Measurements from ENCODE around the gene PLXDC1.

PLXDC1 gene

DNA sequence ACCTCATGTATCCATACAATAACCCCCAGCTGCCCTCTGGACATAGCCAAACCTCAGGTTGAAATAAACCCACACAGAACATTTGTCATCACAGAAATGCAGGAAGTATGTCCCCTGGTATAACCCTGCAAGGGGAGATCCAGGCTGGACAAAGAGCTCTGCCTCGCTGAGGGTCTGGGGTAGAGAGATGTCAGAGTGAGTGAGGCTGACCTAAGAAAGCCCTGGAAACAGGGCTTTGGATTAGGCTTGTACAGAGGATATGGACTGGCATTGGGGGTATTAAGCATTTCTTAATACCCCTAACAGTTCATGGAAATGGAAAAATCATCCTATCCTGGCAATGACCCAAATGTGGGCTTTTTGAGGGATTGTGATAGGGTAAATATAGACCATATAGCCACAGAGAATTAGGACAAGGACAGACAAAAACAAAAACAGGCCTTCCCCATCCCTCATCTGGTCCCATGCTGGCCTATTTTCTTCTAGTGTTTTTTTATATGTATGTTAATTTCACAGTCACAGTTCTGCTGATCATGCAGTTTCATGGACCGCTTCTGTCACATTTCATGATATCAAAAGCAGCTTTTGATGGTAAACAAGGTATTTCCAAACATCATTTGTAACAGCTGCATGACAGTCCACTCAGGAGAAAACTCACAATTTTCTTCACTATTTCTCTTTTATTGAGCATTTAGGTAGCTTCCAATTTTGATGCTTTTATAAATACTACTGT, 26.1 kb downstream of the PLXDC1 start:
- TF ChIP-seq, protein P1, sequence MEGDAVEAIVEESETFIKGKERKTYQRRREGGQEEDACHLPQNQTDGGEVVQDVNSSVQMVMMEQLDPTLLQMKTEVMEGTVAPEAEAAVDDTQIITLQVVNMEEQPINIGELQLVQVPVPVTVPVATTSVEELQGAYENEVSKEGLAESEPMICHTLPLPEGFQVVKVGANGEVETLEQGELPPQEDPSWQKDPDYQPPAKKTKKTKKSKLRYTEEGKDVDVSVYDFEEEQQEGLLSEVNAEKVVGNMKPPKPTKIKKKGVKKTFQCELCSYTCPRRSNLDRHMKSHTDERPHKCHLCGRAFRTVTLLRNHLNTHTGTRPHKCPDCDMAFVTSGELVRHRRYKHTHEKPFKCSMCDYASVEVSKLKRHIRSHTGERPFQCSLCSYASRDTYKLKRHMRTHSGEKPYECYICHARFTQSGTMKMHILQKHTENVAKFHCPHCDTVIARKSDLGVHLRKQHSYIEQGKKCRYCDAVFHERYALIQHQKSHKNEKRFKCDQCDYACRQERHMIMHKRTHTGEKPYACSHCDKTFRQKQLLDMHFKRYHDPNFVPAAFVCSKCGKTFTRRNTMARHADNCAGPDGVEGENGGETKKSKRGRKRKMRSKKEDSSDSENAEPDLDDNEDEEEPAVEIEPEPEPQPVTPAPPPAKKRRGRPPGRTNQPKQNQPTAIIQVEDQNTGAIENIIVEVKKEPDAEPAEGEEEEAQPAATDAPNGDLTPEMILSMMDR (IDR thresholded peaks at IDR 0.05): no peak

DNA sequence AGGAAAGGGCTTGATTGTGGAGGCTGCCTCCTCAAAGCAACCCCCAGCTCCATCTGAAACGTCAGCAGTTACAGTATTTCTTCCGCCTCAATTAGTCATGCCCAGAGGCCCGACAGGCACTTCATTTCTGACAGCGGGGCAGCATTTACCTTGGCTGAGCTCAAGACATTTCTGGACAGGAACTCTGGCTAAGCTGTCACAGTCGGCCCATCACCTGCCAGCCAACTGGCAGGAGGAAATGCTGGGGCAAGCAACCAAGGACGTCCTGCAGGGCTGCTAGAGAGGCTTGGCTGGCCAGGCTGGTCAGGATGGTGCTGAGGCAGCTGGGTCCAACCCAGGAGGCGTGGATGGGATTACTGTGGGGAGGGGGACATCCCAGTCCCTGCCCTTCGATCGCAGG, 27.8 kb downstream of the PLXDC1 start:
- TF ChIP-seq, protein P1 (IDR thresholded peaks at IDR 0.05): no peak

DNA sequence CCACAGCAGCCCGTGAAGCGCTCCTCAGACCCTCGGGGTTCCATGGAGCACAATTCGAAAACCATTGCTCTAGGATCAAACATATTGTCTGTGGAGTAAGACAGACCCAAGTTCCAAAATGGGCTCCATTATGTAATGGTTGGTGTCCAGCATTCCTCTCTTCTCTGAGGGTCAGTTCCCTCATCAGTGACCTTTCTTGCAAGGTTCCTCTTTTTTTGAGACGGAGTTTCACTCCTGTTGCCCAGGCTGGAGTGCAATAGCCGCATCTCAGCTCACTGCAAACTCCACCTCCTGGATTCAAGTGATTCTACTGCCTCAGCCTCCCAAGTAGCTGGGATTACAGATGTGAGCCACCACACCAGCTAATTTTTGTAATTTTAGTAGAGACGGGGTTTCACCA, 28.4 kb downstream of the PLXDC1 start:
- TF ChIP-seq, protein P1 (IDR thresholded peaks at IDR 0.05): no peak

DNA sequence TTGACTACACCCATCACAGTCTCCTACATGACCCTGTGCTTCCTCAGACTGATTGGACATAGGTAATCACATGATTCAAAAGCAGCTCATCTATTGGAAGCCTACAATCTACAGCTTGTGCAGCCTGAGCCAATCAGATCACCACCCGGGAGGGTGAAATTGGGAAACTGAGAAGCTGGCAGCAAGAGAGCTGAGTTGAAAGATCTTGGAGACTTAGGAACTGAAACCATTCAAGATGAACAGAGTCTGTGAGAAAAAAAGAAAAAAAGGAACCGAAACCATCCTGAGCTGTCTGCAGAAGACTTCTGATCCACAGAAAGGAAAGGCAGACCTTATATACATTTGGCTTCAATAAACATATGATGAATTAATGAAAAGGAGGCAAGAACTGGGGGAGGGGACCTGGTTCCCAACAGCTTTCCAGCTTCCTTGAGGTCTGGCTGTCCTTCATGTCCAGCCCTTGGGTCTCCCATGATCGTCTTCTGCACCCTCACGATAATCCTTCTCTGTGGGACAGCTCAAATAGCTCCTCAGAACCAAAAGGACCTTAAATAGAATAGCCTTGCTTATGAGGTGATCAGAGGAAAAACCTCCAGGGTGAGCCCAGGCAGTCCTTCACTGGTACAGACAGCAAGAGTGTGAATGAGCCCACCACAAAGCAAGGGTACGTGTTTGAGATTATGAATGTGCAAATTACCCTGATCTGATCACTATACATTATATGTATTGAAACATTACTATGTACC, 32.6 kb downstream of the PLXDC1 start:
- TF ChIP-seq, protein P1 (IDR thresholded peaks at IDR 0.05): no peak

DNA sequence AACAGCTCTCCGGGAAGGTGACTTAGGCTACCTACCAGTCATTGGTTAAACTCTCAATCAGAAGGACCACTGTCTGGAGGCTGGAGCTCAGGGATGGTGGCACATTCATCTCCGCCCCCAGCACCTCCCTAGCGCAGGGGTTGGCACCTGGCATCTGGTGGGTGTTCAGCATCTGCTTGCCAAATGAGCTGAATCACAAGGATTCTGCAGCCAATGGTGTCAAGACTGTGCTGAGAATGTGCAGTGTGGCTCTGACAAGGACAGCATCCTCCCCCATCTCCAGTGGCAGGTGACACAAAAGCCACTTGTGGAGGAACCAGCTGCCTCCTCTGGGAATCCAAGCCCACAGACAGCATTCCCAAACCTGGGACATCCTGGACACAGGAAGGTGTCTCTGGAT, 35.2 kb downstream of the PLXDC1 start:
- TF ChIP-seq, protein P1 (IDR thresholded peaks at IDR 0.05): no peak

DNA sequence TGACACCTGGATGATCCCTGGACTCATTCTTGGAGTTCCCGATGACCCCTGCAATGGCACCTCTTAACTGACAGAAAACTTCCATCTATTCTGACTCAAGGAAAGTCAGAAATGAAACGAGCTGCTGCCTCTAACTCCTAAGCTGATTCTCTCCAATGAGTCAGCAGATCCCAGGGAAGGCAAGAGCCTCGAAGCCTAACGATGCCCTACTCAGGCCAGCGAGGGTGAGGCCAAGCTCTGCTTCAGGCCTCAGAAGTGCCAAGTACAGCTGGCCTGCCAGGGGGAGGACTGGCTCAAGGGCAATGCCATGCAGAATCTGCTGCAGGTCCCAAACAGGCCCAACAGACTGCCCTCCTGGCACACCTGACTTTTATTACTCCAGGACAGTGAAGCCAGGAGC, 36.3 kb downstream of the PLXDC1 start:
- TF ChIP-seq, protein P1 (IDR thresholded peaks at IDR 0.05): no peak

DNA sequence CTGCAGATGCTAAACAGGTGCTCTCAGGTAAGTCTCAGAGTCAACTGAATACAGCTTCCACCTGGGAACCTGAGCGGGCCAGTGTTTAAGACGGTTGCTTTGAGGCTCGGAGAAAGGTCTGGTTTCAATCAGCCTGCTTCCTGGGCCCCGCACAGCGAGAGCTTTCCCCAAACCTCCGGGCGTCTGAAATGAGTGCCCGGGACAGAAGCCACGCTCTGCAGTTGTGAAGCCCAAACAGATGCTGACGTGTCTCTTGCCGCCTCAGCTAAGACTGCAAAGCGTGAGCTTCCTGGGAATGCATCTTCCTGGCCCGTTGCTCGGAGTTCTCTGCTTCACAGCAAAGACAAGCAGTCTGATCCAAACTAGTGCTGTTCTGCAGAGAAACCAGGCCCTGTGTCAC, 36.7 kb downstream of the PLXDC1 start:
- TF ChIP-seq, protein P1 (IDR thresholded peaks at IDR 0.05): no peak

Data from LNCAP (cell line).